ENCODE results near the gene PHF11.
"Not testable (repeated sequence)": the region's sequence is repeated elsewhere in the genome, so short reads cannot be mapped to it uniquely, and the experiment has no call there.

PHF11 gene

DNA sequence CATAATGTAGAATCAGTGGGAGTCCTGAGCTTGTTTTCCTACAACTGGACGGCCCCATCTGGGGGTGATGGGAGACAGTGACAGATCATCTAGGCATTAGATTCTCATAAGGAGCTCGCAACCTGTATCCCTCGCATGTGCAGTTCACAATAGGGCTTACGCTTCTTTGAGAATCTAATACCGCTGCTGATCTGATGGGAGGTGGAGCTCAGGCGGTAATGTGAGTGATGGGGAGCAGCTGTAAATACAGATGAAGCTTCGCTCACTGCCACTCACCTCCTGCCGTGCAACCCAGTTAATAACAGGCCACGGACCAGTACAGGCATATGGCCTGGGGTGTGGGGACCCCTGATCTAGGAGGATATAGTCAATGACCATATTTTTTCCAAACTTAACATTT, 50.8 kb downstream of the PHF11 start:
- no peak for DNase-seq (ENCODE audit: low spot score)

DNA sequence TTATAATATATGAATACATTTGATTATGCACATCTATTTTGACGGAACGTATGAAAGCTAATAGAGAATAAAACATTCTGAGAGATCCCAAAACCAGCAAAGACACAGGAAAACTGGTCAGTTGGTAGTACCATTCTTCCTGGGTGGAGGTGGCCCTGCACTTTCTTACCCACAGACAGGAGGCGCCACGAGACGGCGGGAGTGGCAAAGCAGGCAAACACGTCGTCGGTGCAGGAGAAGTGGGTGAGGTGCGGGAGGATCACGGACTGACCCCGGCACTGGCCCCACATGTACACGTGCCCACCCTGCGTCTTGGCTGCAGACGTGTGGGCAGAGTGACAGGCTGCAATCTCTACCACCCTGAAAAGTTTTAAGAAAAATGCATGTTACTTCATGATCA, 53.5 kb downstream of the PHF11 start:
- no peak for DNase-seq (ENCODE audit: low spot score)

DNA sequence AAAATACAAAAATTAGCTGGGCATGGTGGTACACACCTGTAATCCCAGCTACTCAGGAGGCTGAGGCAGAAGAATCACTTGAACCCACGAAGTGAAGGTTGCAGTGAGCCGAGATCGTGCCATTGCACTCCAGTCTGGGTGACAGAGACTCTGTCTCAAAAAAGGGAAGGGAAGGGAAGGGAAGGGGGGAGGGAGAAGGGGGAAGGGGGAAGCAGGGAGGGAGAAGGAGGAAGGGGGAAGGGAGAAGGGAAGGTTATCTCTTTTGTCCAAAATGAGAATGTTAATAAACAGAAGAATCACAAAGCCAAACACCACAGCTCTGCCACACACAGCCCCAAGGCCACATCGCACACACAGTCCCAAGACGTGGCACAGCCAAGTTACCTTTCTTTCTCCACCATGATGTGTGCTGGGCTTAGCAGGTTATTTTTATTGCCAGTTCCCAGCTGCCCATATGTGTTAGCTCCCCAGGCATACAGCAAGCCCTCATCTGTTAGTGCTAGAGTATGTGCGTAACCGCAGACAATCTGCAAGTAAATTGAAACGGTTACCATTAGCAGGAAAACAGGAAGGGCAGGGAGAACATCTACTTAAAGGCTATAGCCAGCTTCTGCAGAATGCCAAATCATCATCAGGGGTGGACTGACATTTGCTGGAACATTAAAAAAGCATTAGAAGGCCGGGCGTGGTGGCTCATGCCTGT, 55.3 kb downstream of the PHF11 start:
- DNase-seq (ENCODE audit: low spot score): no peak

DNA sequence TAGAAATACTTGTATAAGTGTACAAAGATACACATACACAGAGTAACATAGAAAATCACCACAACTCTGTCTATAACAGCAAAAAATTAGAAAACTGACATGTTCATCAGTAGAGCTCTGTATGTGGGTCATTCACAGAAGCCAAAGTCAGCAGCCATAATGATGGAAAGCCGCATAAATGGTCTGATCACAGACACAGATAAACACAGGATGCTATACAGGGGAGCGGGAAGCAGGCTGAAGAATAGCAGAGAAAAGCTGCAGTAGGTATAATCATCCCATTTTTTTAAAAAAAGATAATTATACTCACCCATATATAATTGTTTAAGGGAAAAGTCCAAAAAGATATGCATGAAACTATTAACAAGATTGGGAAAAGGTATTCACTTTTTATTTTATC, 58.1 kb downstream of the PHF11 start:
- no peak for DNase-seq (ENCODE audit: low spot score)

DNA sequence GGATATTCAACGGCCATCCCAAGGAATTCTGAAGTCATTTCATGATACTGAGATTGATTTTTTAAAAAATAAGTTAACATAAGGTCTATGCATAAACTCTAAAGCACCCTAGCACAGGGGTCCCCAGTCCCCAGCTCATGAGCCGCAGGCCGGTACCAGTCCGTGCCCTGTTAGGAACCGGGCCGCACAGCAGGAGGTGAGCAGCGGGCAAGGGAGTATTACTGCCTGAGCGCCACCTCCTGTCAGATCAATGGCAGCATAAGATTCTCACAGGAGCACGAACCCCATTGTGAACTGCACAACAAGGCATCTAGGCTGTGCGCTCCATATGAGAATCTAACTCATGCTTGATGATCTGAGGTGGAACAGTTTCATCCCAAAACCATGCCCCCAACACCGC, 58.6 kb downstream of the PHF11 start:
- no peak for DNase-seq (ENCODE audit: low spot score)

DNA sequence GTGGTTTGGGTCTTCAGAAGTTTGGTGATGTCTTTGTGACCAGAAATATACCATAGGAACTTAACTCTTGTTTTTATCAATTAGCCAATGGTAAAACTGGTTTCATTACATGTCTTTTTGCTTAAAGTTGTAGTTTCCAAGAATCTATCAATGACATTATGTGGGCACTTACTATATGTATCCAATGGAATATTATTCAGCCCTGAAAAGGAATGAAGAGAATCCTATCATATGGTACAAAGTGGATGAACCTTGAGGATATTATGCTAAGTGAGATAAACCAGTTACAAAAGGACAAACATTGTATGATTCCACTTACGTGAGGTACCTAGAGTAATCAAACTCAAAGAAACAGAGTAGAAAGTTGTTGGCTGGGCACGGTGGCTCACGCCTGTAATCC, 63.3 kb downstream of the PHF11 start:
- no peak for DNase-seq (ENCODE audit: low spot score)

DNA sequence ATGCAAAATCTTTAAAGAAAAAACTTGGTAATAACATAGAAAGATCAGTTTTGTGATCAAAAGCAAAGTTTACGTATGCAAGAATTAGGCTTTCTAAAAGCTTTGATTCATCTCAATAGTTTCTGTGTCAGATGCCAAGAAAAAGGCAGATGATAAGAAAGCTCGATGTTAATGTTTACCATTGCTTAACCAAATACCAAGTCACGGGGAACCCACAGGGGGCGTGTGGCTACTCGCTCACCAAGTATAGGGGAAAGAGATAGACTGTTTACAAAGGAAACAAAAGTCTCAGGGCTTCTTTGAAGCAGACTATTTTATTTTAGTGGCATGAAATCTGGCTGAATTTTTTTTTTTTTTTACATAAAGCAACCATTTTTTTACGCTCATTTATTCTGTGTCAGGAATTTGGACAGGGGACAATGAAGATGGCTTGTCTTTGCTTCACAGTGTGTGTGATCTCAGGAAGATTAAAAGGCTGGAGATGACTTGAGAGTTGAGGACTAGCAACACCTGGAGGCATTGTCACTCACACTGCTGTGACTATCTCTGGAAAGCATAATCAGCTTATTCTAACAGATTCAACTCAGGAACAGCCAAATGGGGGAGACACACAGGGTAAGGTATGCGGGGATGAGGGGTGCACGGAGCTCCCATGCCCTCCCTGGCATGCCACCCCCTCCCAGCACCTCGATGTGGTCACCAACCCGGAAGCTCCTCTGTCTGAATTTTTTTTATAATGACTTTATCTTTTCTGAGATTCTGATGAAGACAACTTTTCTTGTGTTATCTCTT, 64.7 kb downstream of the PHF11 start:
- DNase-seq (ENCODE audit: low spot score): no peak

DNA sequence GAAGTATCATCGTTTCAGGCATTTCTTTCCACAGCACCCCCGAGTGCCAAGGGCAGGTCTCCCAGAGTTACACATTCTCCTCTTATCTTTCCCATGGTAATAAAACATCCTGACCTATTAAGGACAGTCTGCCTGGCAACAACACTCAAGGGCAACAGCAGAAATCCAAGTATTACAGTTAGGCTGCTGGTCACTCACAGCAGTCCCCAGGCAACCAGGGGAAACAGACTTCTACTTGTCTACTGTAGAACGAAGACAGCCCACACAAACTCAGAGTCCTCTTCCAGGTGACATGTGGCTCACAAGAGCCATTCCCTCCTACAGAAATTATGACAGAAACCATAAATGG, 65.3 kb downstream of the PHF11 start:
- no peak for DNase-seq (ENCODE audit: low spot score)

DNA sequence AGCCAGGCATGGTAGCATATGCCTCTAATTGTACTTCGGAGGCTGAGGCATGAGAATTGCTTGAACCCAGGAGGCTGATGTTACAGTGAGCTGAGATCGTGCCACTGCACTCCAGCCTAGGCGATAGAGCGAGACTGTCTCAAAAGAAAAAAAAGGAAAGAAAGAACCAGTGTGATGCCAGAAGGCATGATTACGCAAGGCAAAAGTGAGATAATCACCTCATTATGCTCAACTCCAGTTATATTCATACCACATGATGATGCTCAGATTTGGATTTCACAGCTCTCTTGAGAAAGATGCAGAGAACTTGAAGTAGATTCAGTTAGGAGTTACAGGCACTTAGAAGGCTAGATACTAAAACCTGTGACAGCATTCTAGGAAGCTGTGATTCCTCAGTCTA, 67.8 kb downstream of the PHF11 start:
- peak; percentile 66 for DNase-seq (ENCODE audit: low spot score)

DNA sequence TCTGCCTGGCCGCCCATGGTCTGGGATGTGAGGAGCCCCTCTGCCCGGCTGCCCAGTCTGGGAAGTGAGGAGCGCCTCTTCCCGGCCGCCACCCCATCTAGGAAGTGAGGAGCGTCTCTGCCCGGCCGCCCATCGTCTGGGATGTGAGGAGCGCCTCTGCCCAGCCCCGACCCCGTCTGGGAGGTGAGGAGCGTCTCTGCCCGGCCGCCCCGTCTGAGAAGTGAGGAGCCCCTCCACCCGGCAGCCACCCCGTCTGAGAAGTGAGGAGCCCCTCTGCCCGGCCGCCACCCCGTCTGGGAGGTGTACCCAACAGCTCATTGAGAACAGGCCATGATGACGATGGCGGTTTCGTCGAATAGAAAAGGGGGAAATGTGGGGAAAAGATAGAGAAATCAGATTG, 69.7 kb downstream of the PHF11 start:
- DNase-seq (ENCODE audit: low spot score): not testable (repeated sequence)

DNA sequence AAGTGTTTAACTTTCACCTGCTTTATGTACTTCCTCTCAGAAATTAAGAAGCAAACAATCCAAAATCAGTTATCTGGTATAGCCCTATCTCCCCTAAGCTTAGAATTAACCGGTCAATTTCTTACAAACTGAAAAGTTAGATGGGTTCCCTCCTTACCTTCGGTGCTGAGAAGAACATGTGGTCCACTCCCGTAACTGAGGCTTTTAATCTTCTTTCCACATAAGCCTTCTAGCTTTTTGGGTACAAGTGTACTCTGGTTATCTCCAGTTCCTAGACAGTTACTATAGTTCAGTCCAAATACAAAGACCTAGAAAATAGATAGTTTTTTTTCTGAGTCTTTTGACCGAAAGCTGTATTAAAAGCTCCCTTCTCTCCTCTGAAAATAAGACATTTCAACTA, 70.7 kb downstream of the PHF11 start:
- no peak for DNase-seq (ENCODE audit: low spot score)

DNA sequence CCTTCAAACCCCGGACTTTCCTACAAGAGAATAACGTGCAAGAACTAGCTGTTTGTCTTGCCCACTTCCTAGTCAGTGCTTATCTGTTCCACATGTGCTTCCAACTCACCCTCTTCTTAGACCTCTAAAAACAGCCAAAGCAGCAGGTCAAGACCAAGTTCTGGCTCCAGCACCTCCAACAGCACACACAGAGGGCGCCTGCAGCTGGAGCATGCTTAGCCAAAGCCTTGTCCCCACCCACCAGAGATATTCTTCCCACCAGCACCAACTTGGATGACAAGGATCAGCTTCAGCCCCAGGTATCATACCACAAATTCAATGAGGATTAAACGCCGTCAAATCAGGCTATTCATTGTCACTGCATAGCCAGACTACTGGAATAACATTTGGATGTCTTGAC, 71.7 kb downstream of the PHF11 start:
- no peak for DNase-seq (ENCODE audit: low spot score)

DNA sequence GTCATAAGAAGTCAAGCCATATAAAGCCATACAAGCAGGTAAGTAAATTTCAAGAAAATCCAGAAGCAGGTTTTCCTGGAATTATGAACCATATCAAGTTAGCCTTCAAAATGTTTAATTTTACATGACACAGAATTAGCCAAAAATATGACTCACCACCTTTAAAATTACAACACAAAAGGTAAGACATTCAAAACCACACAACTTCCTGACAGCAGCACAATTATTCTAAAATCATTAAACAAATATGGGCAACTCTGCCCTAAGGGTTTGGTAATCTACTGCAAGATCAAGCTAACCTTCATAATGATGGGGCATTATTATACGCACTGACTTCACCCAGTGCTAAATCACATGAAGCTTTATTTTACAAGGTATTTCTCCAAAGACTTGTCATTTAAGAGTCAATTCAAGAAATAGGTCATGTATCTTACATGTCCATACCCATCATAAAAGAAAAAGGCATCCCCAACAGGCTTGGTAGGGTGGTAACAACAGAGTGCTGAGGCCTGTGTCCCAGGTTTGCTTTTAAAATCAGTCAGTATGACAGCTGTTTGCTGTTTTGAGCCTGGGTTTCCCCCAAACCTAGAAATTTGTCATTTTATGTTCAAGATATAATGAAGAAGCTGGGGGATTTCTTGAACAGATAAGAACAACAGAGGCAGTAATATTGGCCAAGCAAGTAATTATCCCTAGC, 74.4 kb downstream of the PHF11 start:
- DNase-seq (ENCODE audit: low spot score): no peak

DNA sequence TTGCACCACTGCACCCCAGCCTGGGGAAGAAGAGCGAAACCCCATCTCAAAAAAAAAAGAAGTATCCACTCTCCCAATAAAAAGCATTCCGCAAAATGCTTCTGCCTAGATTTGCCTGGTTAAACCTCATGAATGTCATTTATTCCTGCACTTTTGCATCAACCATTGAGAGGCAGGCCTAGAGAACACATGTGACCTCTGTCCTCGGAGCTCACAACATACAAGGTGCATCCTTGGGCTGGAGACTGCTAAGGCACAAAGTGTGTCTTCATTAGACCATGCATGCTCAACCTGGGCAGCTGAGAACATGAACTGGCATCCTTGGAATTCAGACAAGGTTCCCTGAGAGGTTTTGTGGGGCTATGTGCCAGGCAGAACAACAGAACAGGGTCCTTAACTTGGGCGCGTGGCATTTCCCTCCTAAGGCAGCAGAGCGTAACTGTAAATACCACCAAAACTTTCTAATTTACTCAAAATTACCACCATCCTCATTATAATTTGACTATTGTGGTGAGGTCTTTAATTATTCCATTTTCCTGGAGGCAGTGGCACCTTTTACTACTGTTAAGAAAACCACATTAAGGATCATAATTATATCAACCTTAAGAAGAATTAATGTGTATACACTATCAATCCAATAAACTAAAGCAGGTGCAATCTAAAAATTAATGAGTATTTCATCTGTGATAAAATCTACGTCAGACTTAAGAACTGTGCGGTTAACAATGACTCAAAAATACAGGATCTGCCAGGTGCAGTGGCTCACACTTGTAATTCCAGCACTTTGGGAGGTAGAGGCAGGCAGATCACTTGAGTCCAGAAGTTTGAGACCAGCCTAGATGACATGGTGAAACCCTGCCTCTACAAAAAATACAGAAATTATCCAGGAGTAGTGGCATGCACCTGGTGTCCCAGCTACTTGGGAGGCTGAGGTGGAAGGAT, 75.8 kb downstream of the PHF11 start:
- DNase-seq (ENCODE audit: low spot score): no peak
